Mesothelial cell of epicardium (in vitro differentiated cells): ENCODE data around the gene SLC12A4. TPM values are rescaled to one million over a fixed set of nuclear protein-coding genes. Genes with fewer than 3 reads are reported as not detected.

Experiments used
- DNase-seq, 2 experiments: peaks; one replicate each; pipeline ENCODE4 v3.0.0; 2021; ENCODE audit warnings: low spot score in 2 of 2; ENCODE audit not compliant: unreplicated experiment in 2 of 2
- H3K27ac Mint-ChIP-seq: 2 replicates; pipeline ENCODE4 v1.8.0; 2021; ENCODE audit warnings: mixed read lengths
- H3K27me3 Mint-ChIP-seq: 2 replicates; pipeline ENCODE4 v1.8.0; 2021; ENCODE audit warnings: low read depth, mixed read lengths
- H3K36me3 Mint-ChIP-seq: 2 replicates; pipeline ENCODE4 v1.8.0; 2021; ENCODE audit warnings: mixed read lengths
- H3K4me1 Mint-ChIP-seq: 2 replicates; pipeline ENCODE4 v1.8.0; 2021; ENCODE audit warnings: mixed read lengths
- H3K4me3 Mint-ChIP-seq: 2 replicates; pipeline ENCODE4 v1.8.0; 2021; ENCODE audit warnings: mild to moderate bottlenecking, moderate library complexity, mixed read lengths
- H3K9me3 Mint-ChIP-seq: 2 replicates; pipeline ENCODE4 v1.8.0; 2021; ENCODE audit warnings: mixed read lengths
- total RNA-seq: library from RNA; stranded (reverse); gene quantifications from 3 replicates; pipeline ENCODE4 v1.2.1, GENCODE V29; 2021
- TF ChIP-seq, protein P1 (sequence below): fragments of 200-600 bp; sonication (generic); IDR thresholded peaks from one replicate; pipeline ENCODE4 v1.5.0; 2021; ENCODE audit warnings: antibody characterized with exemption; ENCODE audit not compliant: unreplicated experiment

The SLC12A4 gene
- total RNA-seq, 1 donor from 2014 or later = 155 TPM

GRCh38 chr16:67928561-67929364 is 39.7 kb downstream of the SLC12A4 start:
- H3K4me1 Mint-ChIP-seq = no peaks in the 10 kb centered on the region
- H3K27me3 Mint-ChIP-seq = no peaks in the 10 kb centered on the region
- H3K4me3 Mint-ChIP-seq = no peak overlapping the region
- H3K36me3 Mint-ChIP-seq = peaks cover 2% of the 10 kb centered on the region
- no peaks in the 10 kb centered on the region for H3K9me3 Mint-ChIP-seq
- TF ChIP-seq, protein P1, sequence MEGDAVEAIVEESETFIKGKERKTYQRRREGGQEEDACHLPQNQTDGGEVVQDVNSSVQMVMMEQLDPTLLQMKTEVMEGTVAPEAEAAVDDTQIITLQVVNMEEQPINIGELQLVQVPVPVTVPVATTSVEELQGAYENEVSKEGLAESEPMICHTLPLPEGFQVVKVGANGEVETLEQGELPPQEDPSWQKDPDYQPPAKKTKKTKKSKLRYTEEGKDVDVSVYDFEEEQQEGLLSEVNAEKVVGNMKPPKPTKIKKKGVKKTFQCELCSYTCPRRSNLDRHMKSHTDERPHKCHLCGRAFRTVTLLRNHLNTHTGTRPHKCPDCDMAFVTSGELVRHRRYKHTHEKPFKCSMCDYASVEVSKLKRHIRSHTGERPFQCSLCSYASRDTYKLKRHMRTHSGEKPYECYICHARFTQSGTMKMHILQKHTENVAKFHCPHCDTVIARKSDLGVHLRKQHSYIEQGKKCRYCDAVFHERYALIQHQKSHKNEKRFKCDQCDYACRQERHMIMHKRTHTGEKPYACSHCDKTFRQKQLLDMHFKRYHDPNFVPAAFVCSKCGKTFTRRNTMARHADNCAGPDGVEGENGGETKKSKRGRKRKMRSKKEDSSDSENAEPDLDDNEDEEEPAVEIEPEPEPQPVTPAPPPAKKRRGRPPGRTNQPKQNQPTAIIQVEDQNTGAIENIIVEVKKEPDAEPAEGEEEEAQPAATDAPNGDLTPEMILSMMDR = peak; percentile 64
- DNase-seq = peak in 1 of 2 experiments; percentile 80
- no peak overlapping the region for H3K27ac Mint-ChIP-seq

DNA sequence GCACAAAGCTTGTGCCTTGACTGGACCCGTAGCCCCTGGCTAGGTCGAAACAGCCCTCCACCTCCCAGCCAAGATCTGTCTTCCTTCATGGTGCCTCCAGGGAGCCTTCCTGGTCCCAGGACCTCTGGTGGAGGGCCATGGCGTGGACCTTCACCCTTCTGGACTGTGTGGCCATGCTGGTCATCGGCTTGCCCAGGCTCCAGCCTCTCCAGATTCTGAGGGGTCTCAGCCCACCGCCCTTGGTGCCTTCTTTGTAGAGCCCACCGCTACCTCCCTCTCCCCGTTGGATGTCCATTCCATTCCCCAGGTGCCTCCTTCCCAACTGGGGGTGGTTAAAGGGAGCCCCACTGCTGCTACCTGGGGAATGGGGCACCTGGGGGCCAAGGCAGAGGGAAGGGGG is 40.3 kb downstream of the SLC12A4 start:
- TF ChIP-seq, protein P1 = no peak
- Mint-ChIP-seq H3K36me3 (peaks cover 2% of the 10 kb centered on the region), H3K4me3 (no peak overlapping the region), H3K27ac (no peak overlapping the region), H3K4me1 (no peaks in the 10 kb centered on the region), H3K9me3 (no peaks in the 10 kb centered on the region), H3K27me3 (no peaks in the 10 kb centered on the region)
- no peak for DNase-seq

DNA sequence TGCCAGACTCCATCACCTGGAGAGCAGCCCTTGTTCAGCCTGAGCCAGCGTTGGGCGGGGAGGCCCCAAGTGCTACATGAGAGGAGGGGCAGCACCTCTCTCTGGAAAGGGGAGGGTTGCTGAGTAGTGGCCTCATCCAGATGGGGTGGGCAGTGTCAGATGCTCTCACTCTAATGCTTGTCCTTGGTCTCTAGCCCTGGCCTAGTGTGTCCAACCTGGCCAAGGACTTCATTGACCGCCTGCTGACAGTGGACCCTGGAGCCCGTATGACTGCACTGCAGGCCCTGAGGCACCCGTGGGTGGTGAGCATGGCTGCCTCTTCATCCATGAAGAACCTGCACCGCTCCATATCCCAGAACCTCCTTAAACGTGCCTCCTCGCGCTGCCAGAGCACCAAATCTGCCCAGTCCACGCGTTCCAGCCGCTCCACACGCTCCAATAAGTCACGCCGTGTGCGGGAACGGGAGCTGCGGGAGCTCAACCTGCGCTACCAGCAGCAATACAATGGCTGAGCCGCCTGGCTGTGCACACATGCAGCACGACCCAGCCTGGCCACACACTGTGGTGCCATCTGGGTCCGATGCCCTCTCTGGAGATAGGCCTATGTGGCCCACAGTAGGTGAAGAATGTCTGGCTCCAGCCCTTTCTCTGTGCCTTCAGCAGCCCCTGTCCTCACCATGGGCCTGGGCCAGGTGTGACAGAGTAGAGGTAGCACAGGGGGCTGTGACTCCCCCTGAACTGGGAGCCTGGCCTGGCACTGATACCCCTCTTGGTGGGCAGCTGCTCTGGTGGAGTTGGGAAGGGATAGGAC is 41.1 kb downstream of the SLC12A4 start:
- H3K4me3 Mint-ChIP-seq = no peak overlapping the region
- TF ChIP-seq, protein P1 = no peak
- H3K27me3 Mint-ChIP-seq = no peaks in the 10 kb centered on the region
- H3K36me3 Mint-ChIP-seq = peaks cover 2% of the 10 kb centered on the region
- no peak overlapping the region for H3K27ac Mint-ChIP-seq
- DNase-seq = no peak
- no peaks in the 10 kb centered on the region for H3K9me3 Mint-ChIP-seq
- H3K4me1 Mint-ChIP-seq = no peaks in the 10 kb centered on the region

- DNase-seq = no peak
- H3K27me3 Mint-ChIP-seq = no peaks in the 10 kb centered on the region
- H3K4me1 Mint-ChIP-seq = no peaks in the 10 kb centered on the region
- H3K4me3 Mint-ChIP-seq = no peak overlapping the region
- TF ChIP-seq, protein P1 = no peak
- H3K27ac Mint-ChIP-seq = no peak overlapping the region
- H3K36me3 Mint-ChIP-seq = peaks cover 2% of the 10 kb centered on the region
- no peaks in the 10 kb centered on the region for H3K9me3 Mint-ChIP-seq
These were observed 42.2 kb downstream of the SLC12A4 start for GRCh38 chr16:67926181-67926750.

GRCh38 chr16:67924140-67924906 is 44.1 kb downstream of the SLC12A4 start:
- Mint-ChIP-seq H3K36me3 (peaks cover 2% of the 10 kb centered on the region), H3K9me3 (no peaks in the 10 kb centered on the region), H3K27ac (no peak overlapping the region), H3K4me3 (no peak overlapping the region), H3K4me1 (no peaks in the 10 kb centered on the region), H3K27me3 (no peaks in the 10 kb centered on the region)
- no peak for DNase-seq
- TF ChIP-seq, protein P1 = no peak
